Calu3 (cell line): Measurements from ENCODE around the gene SLCO1C1. TPM values are rescaled to one million over a fixed set of nuclear protein-coding genes. Genes with fewer than 3 reads are reported as not detected.

Source experiments
- BruUV-seq: library from RNA; stranded (reverse); fragments of 400-500 nt; replicated peaks from 2 replicates; lab custom pipeline; 2021; lab: Mats Ljungman, UMichigan
- CTCF ChIA-PET: fragments of 300-600 bp; sonication (Branson Sonifier 250); formaldehyde crosslinking; loops from one replicate; lab custom pipeline; 2022; ENCODE audit warnings: antibody characterized with exemption; lab: Charles Lee
- DNase-seq: peaks from one replicate; pipeline ENCODE4 v3.0.0; 2022
- H3K27ac Mint-ChIP-seq: one replicate; pipeline ENCODE4 v1.8.0; 2022; ENCODE audit warnings: mixed read lengths; ENCODE audit not compliant: unreplicated experiment
- H3K27me3 Mint-ChIP-seq: one replicate; pipeline ENCODE4 v1.8.0; 2022; ENCODE audit warnings: mixed read lengths; ENCODE audit not compliant: unreplicated experiment
- H3K36me3 Mint-ChIP-seq: one replicate; pipeline ENCODE4 v1.8.0; 2022; ENCODE audit warnings: mild to moderate bottlenecking, moderate library complexity, mixed read lengths; ENCODE audit not compliant: insufficient read depth, unreplicated experiment
- H3K4me1 Mint-ChIP-seq: one replicate; pipeline ENCODE4 v1.8.0; 2022; ENCODE audit warnings: mild to moderate bottlenecking, low read depth, mixed read lengths; ENCODE audit not compliant: unreplicated experiment
- H3K4me3 Mint-ChIP-seq: one replicate; pipeline ENCODE4 v1.8.0; 2022; ENCODE audit warnings: mild to moderate bottlenecking, low read depth, moderate library complexity, mixed read lengths; ENCODE audit not compliant: unreplicated experiment
- H3K9me3 Mint-ChIP-seq: one replicate; pipeline ENCODE4 v1.8.0; 2022; ENCODE audit warnings: low read depth, mixed read lengths; ENCODE audit not compliant: unreplicated experiment
- CTCF ChIP-seq: fragments of 200-600 bp; IDR thresholded peaks from one replicate; pipeline ENCODE4 v1.8.0; 2022; ENCODE audit warnings: antibody characterized with exemption; ENCODE audit not compliant: unreplicated experiment
- intact Hi-C: fragments of 100-400 bp; cut with micrococcal nuclease; formaldehyde crosslinking; loops from one replicate; pipeline ENCODE4 v1.10.0; 2022; ENCODE audit not compliant: unreplicated experiment
- total RNA-seq: library from RNA; stranded (reverse); gene quantifications from 2 replicates; pipeline ENCODE4 v1.2.3, GENCODE V29; 2022

The SLCO1C1 gene
- total RNA-seq, 1 experiment from 2014 or later: 0.80 TPM

GRCh38 chr12:20704860-20705259 lies 9.7 kb downstream of the SLCO1C1 start:
- no peak overlapping the region for H3K4me3 Mint-ChIP-seq
- no TSS peak for BruUV-seq

GRCh38 chr12:20711846-20712245 lies 16.7 kb downstream of the SLCO1C1 start:
- no peak overlapping the region for H3K4me3 Mint-ChIP-seq
- DNase-seq: no peak
- CTCF ChIA-PET: no interaction called here
- H3K4me1 Mint-ChIP-seq: no peaks in the 10 kb centered on the region
- BruUV-seq: no TSS peak
- H3K27ac Mint-ChIP-seq: no peak overlapping the region
- intact Hi-C loops: no loop called here
- TF ChIP-seq CTCF: no peak
- no peaks in the 10 kb centered on the region for H3K9me3 Mint-ChIP-seq
- H3K27me3 Mint-ChIP-seq: no peaks in the 10 kb centered on the region
- no peaks in the 10 kb centered on the region for H3K36me3 Mint-ChIP-seq

More at GRCh38 chr12:20704860-20705259, 9.7 kb downstream of the SLCO1C1 start:
- TF ChIP-seq CTCF: no peak
- intact Hi-C loops: no loop called here
- CTCF ChIA-PET: no interaction called here
- H3K27ac Mint-ChIP-seq: no peak overlapping the region
- no peak for DNase-seq
- H3K4me1 Mint-ChIP-seq: no peaks in the 10 kb centered on the region
- H3K9me3 Mint-ChIP-seq: no peaks in the 10 kb centered on the region
- no peaks in the 10 kb centered on the region for H3K36me3 Mint-ChIP-seq
- H3K27me3 Mint-ChIP-seq: no peaks in the 10 kb centered on the region

GRCh38 chr12:20716037-20716436 lies 20.9 kb downstream of the SLCO1C1 start:
- TF ChIP-seq CTCF: no peak
- intact Hi-C loops: no loop called here
- H3K4me3 Mint-ChIP-seq: no peak overlapping the region
- peak; percentile 9 for DNase-seq
- H3K9me3 Mint-ChIP-seq: no peaks in the 10 kb centered on the region
- H3K36me3 Mint-ChIP-seq: no peaks in the 10 kb centered on the region
- H3K4me1 Mint-ChIP-seq: no peaks in the 10 kb centered on the region
- CTCF ChIA-PET: interaction anchor here (0.6 to 1.3 kb wide), 2 partner anchors 10 to 29 kb away, joined by 3 read pairs; no protein-coding TSS in a partner anchor
- H3K27ac Mint-ChIP-seq: no peak overlapping the region
- H3K27me3 Mint-ChIP-seq: no peaks in the 10 kb centered on the region
- BruUV-seq: no TSS peak

GRCh38 chr12:20716985-20717384 lies 21.9 kb downstream of the SLCO1C1 start:
- CTCF ChIA-PET: interaction anchor here (0.5 kb wide), 1 partner anchor 1294 kb away, joined by 3 read pairs; no protein-coding TSS in a partner anchor
- no TSS peak for BruUV-seq
- TF ChIP-seq CTCF: no peak
- Mint-ChIP-seq H3K4me1 (peaks cover 3% of the 10 kb centered on the region), H3K27ac (no peak overlapping the region), H3K9me3 (no peaks in the 10 kb centered on the region), H3K4me3 (no peak overlapping the region), H3K36me3 (no peaks in the 10 kb centered on the region), H3K27me3 (no peaks in the 10 kb centered on the region)
- DNase-seq: no peak
- intact Hi-C loops: no loop called here
